Naive thymus-derived CD8-positive, alpha-beta T cell (primary cell): ENCODE measurements around the gene BNC2. TPM values are rescaled to one million over a fixed set of nuclear protein-coding genes. Genes with fewer than 3 reads are reported as not detected.

ENCODE experiments used
- ATAC-seq, 2 donors: fragments of 150-1000 bp; cut with Tn5 transposase in 1 of 2; sonication (Bioruptor Pico), chemical (Tn5 transposase) in 1 of 2; 1 replicate in 1 of 2; 2 replicates in 1 of 2; pipeline ENCODE4 v1.10.0; 2021; ENCODE audit warnings: mild to moderate bottlenecking in 2 of 2, moderate library complexity in 2 of 2
- POLR2A ChIA-PET: fragments of 350-600 bp; sonication (Branson Sonifier 250); formaldehyde crosslinking; loops from one replicate; lab custom pipeline; 2021; ENCODE audit warnings: antibody characterized with exemption; lab: Charles Lee
- DNase-seq, 10 donors: peaks; one replicate each; pipeline versions ENCODE4 v3.0.0 to v3.0.0-alpha.2; 2020 to 2022
- H3K27ac Mint-ChIP-seq, 10 donors: one replicate each; pipeline ENCODE4 v1.8.0; 2020 to 2022; ENCODE audit warnings: mild to moderate bottlenecking in 10 of 10, mixed read lengths in 10 of 10, moderate library complexity in 4 of 10, inconsistent platforms in 1 of 10
- H3K27me3 Mint-ChIP-seq, 5 donors: one replicate each; pipeline ENCODE4 v1.8.0; 2021 to 2022; ENCODE audit warnings: mixed read lengths in 5 of 5
- H3K36me3 Mint-ChIP-seq, 3 donors: one replicate each; pipeline ENCODE4 v1.8.0; 2020 to 2022; ENCODE audit warnings: mixed read lengths in 3 of 3, mild to moderate bottlenecking in 2 of 3, inconsistent platforms in 1 of 3
- H3K4me1 Mint-ChIP-seq, 4 donors: one replicate each; pipeline ENCODE4 v1.8.0; 2021 to 2022; ENCODE audit warnings: mixed read lengths in 4 of 4
- H3K4me3 Mint-ChIP-seq, 10 donors: one replicate each; pipeline ENCODE4 v1.8.0; 2020 to 2022; ENCODE audit warnings: mild to moderate bottlenecking in 10 of 10, mixed read lengths in 10 of 10, moderate library complexity in 6 of 10, inconsistent platforms in 1 of 10
- H3K9me3 Mint-ChIP-seq, 9 donors: one replicate each; pipeline ENCODE4 v1.8.0; 2020 to 2022; ENCODE audit warnings: mixed read lengths in 9 of 9, mild to moderate bottlenecking in 3 of 9, inconsistent platforms in 1 of 9, moderate library complexity in 1 of 9
- polyA plus RNA-seq, 3 donors: library from polyadenylated mRNA; unstranded; fragments of 300-500 nt; fragmentation: Illumina TruSeq; gene quantifications; one replicate each; pipeline ENCODE4 v1.2.3, GENCODE V29; 2021
- total RNA-seq, 8 experiments: library from RNA in 2 of 8; stranded (reverse) in 2 of 8; gene quantifications; one replicate each; pipeline ENCODE4 v1.2.3 and lab custom pipeline; 2021 to 2026

BNC2 gene
- total and polyA plus RNA-seq, 5 experiments from 2014 or later = not detected

DNA sequence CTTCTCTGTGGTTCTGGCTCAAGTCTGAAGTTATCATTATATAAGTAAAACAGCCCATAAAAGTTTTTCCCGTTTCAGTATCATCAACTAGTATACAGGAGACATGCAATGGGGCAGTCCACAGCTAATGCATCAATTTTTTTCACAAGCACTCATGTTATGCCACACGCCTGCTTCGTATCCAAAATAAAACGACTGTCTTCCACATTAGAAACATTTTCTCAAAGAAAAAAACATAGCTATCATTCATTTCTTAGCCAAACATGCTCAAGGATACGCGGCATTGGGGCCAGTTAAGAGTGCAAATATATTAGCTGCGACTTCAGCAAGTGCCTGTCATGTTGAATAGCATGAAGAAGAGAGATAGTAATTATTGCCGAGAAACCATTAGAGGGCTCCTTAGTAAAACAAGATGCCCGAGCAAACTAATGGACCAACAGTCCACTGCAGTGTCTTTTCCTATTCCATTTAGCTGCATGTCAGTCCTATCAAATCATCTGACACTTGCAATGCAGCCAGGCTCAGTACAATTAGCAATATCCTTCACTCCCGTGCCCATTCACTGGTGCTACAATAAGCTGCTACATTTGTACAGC, 68.5 kb downstream of the BNC2 start:
- peaks cover 0 to 3% (median 1%) of the 10 kb centered on the region in 5 donors for H3K27me3 Mint-ChIP-seq
- DNase-seq = no peak
- no peak overlapping the region for H3K4me3 Mint-ChIP-seq
- H3K4me1 Mint-ChIP-seq = no peaks in the 10 kb centered on the region
- H3K9me3 Mint-ChIP-seq = peaks cover 0 to 1% (median 0%) of the 10 kb centered on the region in 9 donors
- H3K27ac Mint-ChIP-seq = no peak overlapping the region
- POLR2A ChIA-PET = no interaction called here
- no peak for ATAC-seq
- no peaks in the 10 kb centered on the region for H3K36me3 Mint-ChIP-seq

DNA sequence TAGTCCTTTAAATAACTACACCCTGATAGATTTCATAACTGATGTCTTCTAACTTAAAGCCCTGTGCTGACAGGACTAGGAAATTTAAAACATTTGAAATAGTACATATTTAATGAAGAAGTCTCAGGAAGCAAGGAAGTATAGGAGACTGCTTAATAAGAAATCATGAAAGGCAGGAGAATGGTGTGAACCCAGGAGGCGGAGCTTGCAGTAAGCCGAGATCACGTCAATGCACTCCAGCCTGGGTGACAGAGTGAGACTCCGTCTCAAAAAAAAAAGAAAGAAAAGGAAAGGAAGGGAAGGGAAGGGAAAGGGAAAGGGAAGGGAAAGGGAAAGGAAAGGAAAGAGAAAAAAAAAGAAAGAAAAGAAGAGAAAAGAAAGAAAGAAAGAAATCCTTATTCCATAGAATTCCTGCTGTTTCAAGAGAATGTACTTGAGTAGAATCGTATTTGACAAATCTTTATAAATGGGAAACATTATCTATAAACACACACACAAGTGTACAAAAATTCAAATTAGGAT, 74.1 kb downstream of the BNC2 start:
- no peak overlapping the region for H3K27ac Mint-ChIP-seq
- no peak overlapping the region for H3K4me3 Mint-ChIP-seq
- POLR2A ChIA-PET = no interaction called here
- DNase-seq (no peak), ATAC-seq (no peak)
- H3K9me3 Mint-ChIP-seq = peaks cover 0 to 11% (median 1%) of the 10 kb centered on the region in 9 donors
- H3K36me3 Mint-ChIP-seq = no peaks in the 10 kb centered on the region
- H3K27me3 Mint-ChIP-seq = peaks cover 0 to 7% (median 0%) of the 10 kb centered on the region in 5 donors
- H3K4me1 Mint-ChIP-seq = no peaks in the 10 kb centered on the region

- H3K27me3 Mint-ChIP-seq = peaks cover 0 to 7% (median 0%) of the 10 kb centered on the region in 5 donors
Measured at GRCh38 chr9:16794871-16795639, 75.4 kb downstream of the BNC2 start.

GRCh38 chr9:16794103-16794502, 76.4 kb downstream of the BNC2 start:
- no peaks in the 10 kb centered on the region for H3K36me3 Mint-ChIP-seq
- POLR2A ChIA-PET = no interaction called here
- ATAC-seq = no peak

More at GRCh38 chr9:16794871-16795639, 75.4 kb downstream of the BNC2 start:
- Mint-ChIP-seq H3K4me3 (no peak overlapping the region), H3K4me1 (no peaks in the 10 kb centered on the region), H3K9me3 (peaks cover 0 to 11% (median 2%) of the 10 kb centered on the region in 9 donors), H3K27ac (no peak overlapping the region), H3K36me3 (no peaks in the 10 kb centered on the region)
- ATAC-seq = no peak
- POLR2A ChIA-PET = no interaction called here
- DNase-seq = no peak

GRCh38 chr9:16787724-16788123, 82.7 kb downstream of the BNC2 start:
- no peak for DNase-seq
- H3K27me3 Mint-ChIP-seq = no peaks in the 10 kb centered on the region
- POLR2A ChIA-PET = no interaction called here
- no peak overlapping the region for H3K4me3 Mint-ChIP-seq
- H3K27ac Mint-ChIP-seq = no peak overlapping the region
- H3K36me3 Mint-ChIP-seq = no peaks in the 10 kb centered on the region
- peaks cover 0 to under 1% (median 0%) of the 10 kb centered on the region in 4 donors for H3K4me1 Mint-ChIP-seq
- H3K9me3 Mint-ChIP-seq = peaks cover 0 to 11% (median 0%) of the 10 kb centered on the region in 9 donors
- no peak for ATAC-seq

More at GRCh38 chr9:16794103-16794502, 76.4 kb downstream of the BNC2 start:
- H3K4me3 Mint-ChIP-seq = no peak overlapping the region
- H3K9me3 Mint-ChIP-seq = peaks cover 0 to 11% (median 2%) of the 10 kb centered on the region in 9 donors
- no peak for DNase-seq
- H3K27ac Mint-ChIP-seq = no peak overlapping the region
- no peaks in the 10 kb centered on the region for H3K4me1 Mint-ChIP-seq
- H3K27me3 Mint-ChIP-seq = peaks cover 0 to 7% (median 0%) of the 10 kb centered on the region in 5 donors

- Mint-ChIP-seq H3K27ac (no peak overlapping the region), H3K36me3 (no peaks in the 10 kb centered on the region), H3K4me1 (peaks cover 0 to 4% (median 0%) of the 10 kb centered on the region in 4 donors), H3K9me3 (peaks cover 0 to 12% (median 0%) of the 10 kb centered on the region in 9 donors), H3K27me3 (no peaks in the 10 kb centered on the region), H3K4me3 (no peak overlapping the region)
- DNase-seq = no peak
- POLR2A ChIA-PET = no interaction called here
- no peak for ATAC-seq
Measured at GRCh38 chr9:16784002-16784401, 86.5 kb downstream of the BNC2 start.

DNA sequence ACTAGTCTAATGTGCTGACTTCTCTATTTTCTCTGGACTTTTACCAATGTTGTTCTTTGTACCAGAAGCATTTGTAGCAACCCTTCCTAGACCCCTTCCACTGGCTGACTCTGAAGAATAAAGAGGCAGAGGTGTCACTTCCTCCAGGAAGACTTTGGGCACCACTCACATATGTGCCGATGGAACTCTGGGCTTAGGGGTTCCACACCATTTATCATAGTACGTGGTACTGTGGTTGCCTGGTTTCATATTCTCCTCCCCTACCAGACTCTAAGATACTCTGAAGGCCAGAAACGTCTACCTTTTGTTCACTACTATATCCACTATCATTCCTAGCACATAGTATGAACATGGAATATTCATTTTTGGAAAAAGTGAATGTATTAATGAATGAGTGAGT, 88.0 kb downstream of the BNC2 start:
- peaks cover 0 to 9% (median 0%) of the 10 kb centered on the region in 9 donors for H3K9me3 Mint-ChIP-seq
- DNase-seq (no peak), ATAC-seq (no peak)
- no peaks in the 10 kb centered on the region for H3K27me3 Mint-ChIP-seq
- POLR2A ChIA-PET = no interaction called here
- H3K36me3 Mint-ChIP-seq = peaks cover 0 to 4% (median 0%) of the 10 kb centered on the region in 3 donors
- peaks cover 0 to 4% (median 0%) of the 10 kb centered on the region in 4 donors for H3K4me1 Mint-ChIP-seq
- H3K27ac Mint-ChIP-seq = no peak overlapping the region
- no peak overlapping the region for H3K4me3 Mint-ChIP-seq

- POLR2A ChIA-PET = no interaction called here
- H3K27ac Mint-ChIP-seq = no peak overlapping the region
- peaks cover 0 to 4% (median 0%) of the 10 kb centered on the region in 3 donors for H3K36me3 Mint-ChIP-seq
Measured at GRCh38 chr9:16775330-16775729, 95.1 kb downstream of the BNC2 start.

DNA sequence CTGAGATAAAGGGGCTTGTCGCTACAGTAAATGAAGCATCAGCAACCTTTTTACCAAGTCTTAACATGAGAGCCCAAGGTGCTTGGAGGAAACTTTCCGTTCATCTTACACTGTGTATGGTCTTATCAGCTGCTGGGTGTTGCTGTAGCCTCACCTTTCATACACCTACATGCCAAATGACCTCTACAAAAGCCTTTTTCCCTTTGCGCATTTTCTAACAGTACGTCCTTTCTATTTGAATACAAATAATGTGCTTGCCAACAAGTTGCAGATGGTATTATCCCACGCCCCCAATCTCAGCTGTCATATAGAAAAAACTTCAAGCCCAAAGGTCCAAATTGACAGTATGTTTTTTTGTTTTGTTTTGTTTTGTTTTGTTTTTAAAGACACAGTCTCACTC, 96.9 kb downstream of the BNC2 start:
- Mint-ChIP-seq H3K27ac (no peak overlapping the region), H3K4me1 (no peaks in the 10 kb centered on the region), H3K9me3 (peaks cover 0 to 5% (median 0%) of the 10 kb centered on the region in 9 donors), H3K4me3 (no peak overlapping the region), H3K27me3 (peaks cover 0 to 2% (median 0%) of the 10 kb centered on the region in 5 donors), H3K36me3 (peaks cover 0 to 4% (median 0%) of the 10 kb centered on the region in 3 donors)
- no peak for ATAC-seq
- DNase-seq = no peak
- POLR2A ChIA-PET = no interaction called here

More at GRCh38 chr9:16775330-16775729, 95.1 kb downstream of the BNC2 start:
- no peak for ATAC-seq
- Mint-ChIP-seq H3K4me1 (no peaks in the 10 kb centered on the region), H3K9me3 (peaks cover 0 to 2% (median 0%) of the 10 kb centered on the region in 9 donors), H3K27me3 (peaks cover 0 to 2% (median 0%) of the 10 kb centered on the region in 5 donors), H3K4me3 (no peak overlapping the region)
- DNase-seq = no peak

DNA sequence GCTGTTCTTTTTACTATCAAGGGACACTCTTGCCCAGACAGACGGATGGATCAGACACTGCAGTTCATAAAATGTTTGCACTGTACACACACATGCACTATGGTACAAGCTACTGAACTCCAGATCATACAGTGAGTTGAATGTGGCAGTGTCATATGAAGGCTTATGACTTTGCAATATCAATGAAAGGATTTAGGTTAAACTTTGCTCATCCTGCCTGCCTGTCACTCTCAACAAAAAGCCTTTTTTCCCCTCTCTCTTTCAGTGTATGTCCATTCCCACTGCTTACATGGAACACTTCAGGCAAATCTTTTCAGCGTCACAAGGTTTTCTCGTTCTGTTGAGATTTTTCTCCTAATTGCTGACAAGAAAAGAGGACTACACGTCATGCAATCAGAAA, 97.4 kb downstream of the BNC2 start:
- DNase-seq (no peak), ATAC-seq (no peak)
- H3K4me1 Mint-ChIP-seq = no peaks in the 10 kb centered on the region
- peaks cover 0 to 5% (median 0%) of the 10 kb centered on the region in 9 donors for H3K9me3 Mint-ChIP-seq
- POLR2A ChIA-PET = no interaction called here
- H3K27ac Mint-ChIP-seq = no peak overlapping the region
- peaks cover 0 to 3% (median 0%) of the 10 kb centered on the region in 3 donors for H3K36me3 Mint-ChIP-seq
- H3K4me3 Mint-ChIP-seq = no peak overlapping the region
- peaks cover 0 to 6% (median 2%) of the 10 kb centered on the region in 5 donors for H3K27me3 Mint-ChIP-seq

DNA sequence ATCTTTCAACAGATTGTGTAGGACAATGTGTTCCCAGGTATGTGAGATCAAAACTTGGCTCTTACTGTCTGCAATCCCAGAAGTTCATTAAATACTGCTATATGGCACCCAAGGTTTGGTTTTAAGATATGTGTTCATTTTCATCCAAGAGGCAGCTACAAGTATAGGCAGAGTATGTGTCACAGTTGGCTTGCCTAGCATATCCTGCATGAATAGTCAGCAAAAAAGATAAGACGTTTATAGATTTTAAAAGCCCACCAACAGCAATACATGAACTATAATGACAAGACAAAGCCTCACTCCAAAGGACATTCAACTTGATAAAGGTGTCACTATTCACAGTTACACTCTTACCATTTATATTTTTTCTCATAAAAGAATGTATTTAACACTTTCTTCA, 99.1 kb downstream of the BNC2 start:
- DNase-seq (no peak), ATAC-seq (no peak)
- no peak overlapping the region for H3K27ac Mint-ChIP-seq
- peaks cover 0 to 21% (median 5%) of the 10 kb centered on the region in 5 donors for H3K27me3 Mint-ChIP-seq
- POLR2A ChIA-PET = no interaction called here
- peaks cover 0 to 10% (median 0%) of the 10 kb centered on the region in 9 donors for H3K9me3 Mint-ChIP-seq
- H3K4me1 Mint-ChIP-seq = no peaks in the 10 kb centered on the region
- H3K36me3 Mint-ChIP-seq = no peaks in the 10 kb centered on the region
- H3K4me3 Mint-ChIP-seq = no peak overlapping the region

- no peak for DNase-seq
- Mint-ChIP-seq H3K27me3 (peaks cover 0 to 22% (median 5%) of the 10 kb centered on the region in 5 donors), H3K4me3 (no peak overlapping the region), H3K27ac (no peak overlapping the region), H3K36me3 (no peaks in the 10 kb centered on the region), H3K4me1 (no peaks in the 10 kb centered on the region), H3K9me3 (peaks cover 0 to 10% (median 0%) of the 10 kb centered on the region in 9 donors)
- no peak for ATAC-seq
- POLR2A ChIA-PET = no interaction called here
Measured at GRCh38 chr9:16769291-16769690, 101.2 kb downstream of the BNC2 start.

- H3K27me3 Mint-ChIP-seq = peaks cover 0 to 22% (median 5%) of the 10 kb centered on the region in 5 donors
- H3K36me3 Mint-ChIP-seq = no peaks in the 10 kb centered on the region
- no peak overlapping the region for H3K4me3 Mint-ChIP-seq
- no peak for ATAC-seq
- H3K4me1 Mint-ChIP-seq = no peaks in the 10 kb centered on the region
- no peak overlapping the region for H3K27ac Mint-ChIP-seq
- DNase-seq = no peak
- H3K9me3 Mint-ChIP-seq = peaks cover 0 to 10% (median 0%) of the 10 kb centered on the region in 9 donors
- POLR2A ChIA-PET = no interaction called here
Measured at GRCh38 chr9:16768816-16769215, 101.7 kb downstream of the BNC2 start.
